Chondrocyte (in vitro differentiated cells): ENCODE measurements around the gene TGFBR3. TPM values are rescaled to one million over a fixed set of nuclear protein-coding genes. Genes with fewer than 3 reads are reported as not detected.

Source experiments
- DNase-seq: peaks from one replicate; pipeline ENCODE4 v3.0.0; 2021; ENCODE audit warnings: mixed read lengths, low spot score
- H3K27ac Mint-ChIP-seq: one replicate; pipeline ENCODE4 v1.8.0; 2021; ENCODE audit warnings: mild to moderate bottlenecking, moderate library complexity, mixed read lengths; ENCODE audit not compliant: unreplicated experiment
- H3K27me3 Mint-ChIP-seq: 2 replicates; pipeline ENCODE4 v1.8.0; 2021; ENCODE audit warnings: low read depth, mixed read lengths
- H3K36me3 Mint-ChIP-seq: 2 replicates; pipeline ENCODE4 v1.8.0; 2021; ENCODE audit warnings: low read depth, mixed read lengths
- H3K4me1 Mint-ChIP-seq: 2 replicates; pipeline ENCODE4 v1.8.0; 2021; ENCODE audit warnings: low read depth, mild to moderate bottlenecking, mixed read lengths
- H3K4me3 Mint-ChIP-seq: one replicate; pipeline ENCODE4 v1.8.0; 2021; ENCODE audit warnings: mild to moderate bottlenecking, moderate library complexity, mixed read lengths; ENCODE audit not compliant: unreplicated experiment
- H3K9me3 Mint-ChIP-seq: 2 replicates; pipeline ENCODE4 v1.8.0; 2021; ENCODE audit warnings: low read depth, mixed read lengths
- total RNA-seq: library from RNA; stranded (reverse); gene quantifications from 3 replicates; pipeline ENCODE4 v1.2.1, GENCODE V29; 2021
- TF ChIP-seq, protein P1 (sequence below): fragments of 200-600 bp; sonication (generic); IDR thresholded peaks from 2 replicates; pipeline ENCODE4 v1.5.0; 2021; ENCODE audit warnings: antibody characterized with exemption, mild to moderate bottlenecking, moderate library complexity

Gene TGFBR3
- total RNA-seq, 1 donor from 2014 or later = 1.4 TPM

DNA sequence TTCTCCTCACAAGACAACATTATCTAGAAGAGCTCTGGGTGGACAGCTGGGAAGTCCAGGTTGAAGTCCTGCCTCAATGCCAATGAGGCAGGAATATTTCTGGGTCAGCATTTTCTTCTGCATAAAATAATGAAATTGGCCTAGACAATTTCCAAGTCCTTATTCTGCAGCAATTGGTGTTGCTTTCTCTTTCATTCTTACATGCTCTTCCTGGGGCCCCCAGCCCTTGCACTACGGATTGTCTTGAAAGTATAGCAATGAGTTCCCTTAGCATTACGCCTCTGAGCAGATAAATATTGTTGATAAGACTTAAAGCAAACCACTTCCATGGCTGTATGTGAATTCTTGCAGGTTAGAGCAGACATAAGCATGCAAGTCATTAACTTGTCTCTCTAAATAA, 188.5 kb downstream of the TGFBR3 start:
- Mint-ChIP-seq H3K27me3 (no peaks in the 10 kb centered on the region), H3K9me3 (no peaks in the 10 kb centered on the region), H3K27ac (no peak overlapping the region), H3K4me3 (no peak overlapping the region), H3K36me3 (no peaks in the 10 kb centered on the region), H3K4me1 (peaks cover 4% of the 10 kb centered on the region)
- no peak for DNase-seq
- TF ChIP-seq, protein P1, sequence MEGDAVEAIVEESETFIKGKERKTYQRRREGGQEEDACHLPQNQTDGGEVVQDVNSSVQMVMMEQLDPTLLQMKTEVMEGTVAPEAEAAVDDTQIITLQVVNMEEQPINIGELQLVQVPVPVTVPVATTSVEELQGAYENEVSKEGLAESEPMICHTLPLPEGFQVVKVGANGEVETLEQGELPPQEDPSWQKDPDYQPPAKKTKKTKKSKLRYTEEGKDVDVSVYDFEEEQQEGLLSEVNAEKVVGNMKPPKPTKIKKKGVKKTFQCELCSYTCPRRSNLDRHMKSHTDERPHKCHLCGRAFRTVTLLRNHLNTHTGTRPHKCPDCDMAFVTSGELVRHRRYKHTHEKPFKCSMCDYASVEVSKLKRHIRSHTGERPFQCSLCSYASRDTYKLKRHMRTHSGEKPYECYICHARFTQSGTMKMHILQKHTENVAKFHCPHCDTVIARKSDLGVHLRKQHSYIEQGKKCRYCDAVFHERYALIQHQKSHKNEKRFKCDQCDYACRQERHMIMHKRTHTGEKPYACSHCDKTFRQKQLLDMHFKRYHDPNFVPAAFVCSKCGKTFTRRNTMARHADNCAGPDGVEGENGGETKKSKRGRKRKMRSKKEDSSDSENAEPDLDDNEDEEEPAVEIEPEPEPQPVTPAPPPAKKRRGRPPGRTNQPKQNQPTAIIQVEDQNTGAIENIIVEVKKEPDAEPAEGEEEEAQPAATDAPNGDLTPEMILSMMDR = no peak

DNA sequence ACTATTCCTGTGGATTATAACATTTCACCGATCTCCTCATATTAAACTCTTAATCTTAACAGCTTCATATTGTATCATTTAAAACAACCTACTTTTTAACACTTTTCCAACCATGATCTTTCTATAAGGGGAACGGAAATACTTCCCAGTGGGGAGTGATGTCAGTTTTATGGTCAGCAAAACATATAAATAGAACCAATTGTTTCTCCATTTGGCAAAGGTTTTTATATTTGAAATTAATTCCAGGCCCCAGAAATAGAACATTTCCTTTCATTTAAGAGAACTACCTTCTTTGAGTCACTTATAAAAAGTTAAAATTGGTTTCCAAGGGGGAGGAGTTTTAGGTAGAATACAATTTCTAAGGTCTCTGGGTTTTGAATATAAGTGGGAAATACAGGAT, 189.6 kb downstream of the TGFBR3 start:
- H3K4me3 Mint-ChIP-seq = no peak overlapping the region
- no peaks in the 10 kb centered on the region for H3K9me3 Mint-ChIP-seq
- H3K27ac Mint-ChIP-seq = no peak overlapping the region
- TF ChIP-seq, protein P1 = no peak
- H3K36me3 Mint-ChIP-seq = no peaks in the 10 kb centered on the region
- H3K4me1 Mint-ChIP-seq = peaks cover 4% of the 10 kb centered on the region
- no peaks in the 10 kb centered on the region for H3K27me3 Mint-ChIP-seq
- no peak for DNase-seq

DNA sequence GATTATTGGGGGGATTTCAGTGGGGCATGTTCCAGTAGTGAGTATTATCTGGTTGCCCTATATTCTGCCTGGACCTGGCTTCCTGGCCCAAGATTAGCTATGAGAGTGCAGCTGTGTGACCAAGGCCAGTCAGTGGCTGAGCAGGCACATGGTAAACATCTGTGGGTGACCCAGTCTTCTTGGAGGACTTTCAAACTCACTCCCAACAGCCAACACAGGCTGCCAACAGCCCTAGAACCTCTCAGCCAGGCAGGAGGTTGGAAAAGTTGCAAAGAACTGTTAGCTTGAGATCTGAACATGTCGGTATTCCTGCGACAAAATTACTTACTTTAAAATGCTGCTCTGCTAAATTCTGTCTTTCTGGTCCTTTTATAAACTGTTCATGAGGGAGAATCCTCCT, 192.4 kb downstream of the TGFBR3 start:
- DNase-seq = no peak
- TF ChIP-seq, protein P1 = no peak
- H3K4me3 Mint-ChIP-seq = no peak overlapping the region
- no peaks in the 10 kb centered on the region for H3K4me1 Mint-ChIP-seq
- H3K27me3 Mint-ChIP-seq = no peaks in the 10 kb centered on the region
- H3K36me3 Mint-ChIP-seq = no peaks in the 10 kb centered on the region
- no peak overlapping the region for H3K27ac Mint-ChIP-seq
- no peaks in the 10 kb centered on the region for H3K9me3 Mint-ChIP-seq

DNA sequence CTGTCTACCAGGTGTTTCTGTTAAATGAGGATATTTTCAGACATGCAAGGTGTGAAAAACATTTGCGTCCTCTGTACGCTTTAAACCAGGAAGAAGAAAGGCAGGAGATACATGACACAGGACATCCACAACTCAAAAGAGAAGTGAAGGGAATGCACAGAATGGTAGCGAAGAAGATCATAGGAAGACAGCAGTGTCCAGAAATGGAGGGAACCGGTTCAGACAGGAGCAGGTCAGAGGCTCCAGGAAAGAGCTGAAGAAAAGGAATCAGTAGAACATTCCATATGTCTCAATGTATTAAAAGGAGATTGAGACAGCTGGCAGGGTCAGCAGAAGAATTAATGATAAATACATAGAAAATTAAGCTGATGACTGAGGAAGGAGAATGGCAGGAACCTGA, 194.4 kb downstream of the TGFBR3 start:
- Mint-ChIP-seq H3K4me3 (no peak overlapping the region), H3K27me3 (no peaks in the 10 kb centered on the region), H3K27ac (no peak overlapping the region), H3K4me1 (no peaks in the 10 kb centered on the region), H3K9me3 (no peaks in the 10 kb centered on the region), H3K36me3 (no peaks in the 10 kb centered on the region)
- TF ChIP-seq, protein P1 = no peak
- DNase-seq = no peak

DNA sequence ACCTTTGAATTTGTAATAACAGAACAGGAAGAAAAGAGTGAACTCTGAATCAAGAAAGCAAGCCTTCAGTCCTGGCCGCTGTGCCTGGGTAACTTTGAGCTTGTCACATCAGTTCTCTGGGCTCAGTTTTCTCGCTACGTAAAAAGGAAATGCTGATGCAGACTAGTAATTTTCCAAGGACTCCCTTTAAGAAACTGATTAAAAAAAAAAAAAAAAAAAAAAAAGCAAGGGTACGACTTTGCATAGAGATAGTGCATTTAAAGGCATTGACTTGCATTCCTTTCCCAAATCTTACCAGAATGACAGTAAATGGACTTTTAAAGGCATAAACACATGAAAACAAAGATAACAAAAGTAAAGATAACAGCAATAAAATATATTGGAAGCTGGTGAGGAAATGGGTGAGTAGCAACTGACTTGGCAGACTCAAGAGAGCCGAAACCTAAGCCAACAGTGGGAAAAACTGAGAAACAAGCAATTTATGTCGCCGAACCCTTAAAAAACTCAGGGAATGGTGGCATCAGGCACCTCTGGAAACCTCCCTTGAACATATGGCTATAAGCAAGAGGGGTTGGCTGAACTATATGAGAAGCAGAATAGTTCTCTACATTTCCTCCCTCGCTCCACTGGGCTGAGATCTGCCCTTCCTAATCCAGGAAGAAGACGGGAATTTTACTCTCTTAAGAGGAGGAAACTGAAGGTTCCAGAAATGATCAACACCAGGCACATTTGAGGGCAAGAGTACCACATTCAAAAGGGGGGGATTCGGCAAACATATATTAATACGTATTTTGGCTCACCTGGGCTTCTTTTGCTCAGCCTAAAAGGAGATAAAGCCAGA, 196.1 kb downstream of the TGFBR3 start:
- Mint-ChIP-seq H3K4me3 (no peak overlapping the region), H3K9me3 (no peaks in the 10 kb centered on the region), H3K27ac (no peak overlapping the region), H3K36me3 (no peaks in the 10 kb centered on the region), H3K4me1 (no peaks in the 10 kb centered on the region), H3K27me3 (no peaks in the 10 kb centered on the region)
- no peak for DNase-seq
- TF ChIP-seq, protein P1 = no peak
